ENCODE results near the gene RNF180. TPM values are rescaled to one million over a fixed set of nuclear protein-coding genes. Genes with fewer than 3 reads are reported as not detected.
A peak's percentile ranks its signal among the peaks of the same experiment; 100 is the strongest.

The RNF180 gene
- total and polyA plus RNA-seq, 10 of the 15 experiments (the other 5 are each of a cell fraction or from before 2014, with no cell fraction given) = 0.16 to 1.2 (median 0.73) TPM

- no TSS peak for BruUV-seq (replicated peaks)
- no peaks in the 10 kb centered on the region for H3K79me2 ChIP-seq (ENCODE audit: control insufficient read depth, insufficient read depth, low read length)
- TF ChIP-seq MLLT1 (IDR thresholded peaks at IDR 0.05) (peak; percentile 82), MXI1 (IDR thresholded peaks at IDR 0.05; ENCODE audit: low read depth, low read length) (0 out of 2 replicates have a peak, but pooled peaks have one; percentile 17), STAT1 (conservative IDR thresholded peaks at IDR 0.05) (no peak)
- TF ChIP-seq, protein P1, sequence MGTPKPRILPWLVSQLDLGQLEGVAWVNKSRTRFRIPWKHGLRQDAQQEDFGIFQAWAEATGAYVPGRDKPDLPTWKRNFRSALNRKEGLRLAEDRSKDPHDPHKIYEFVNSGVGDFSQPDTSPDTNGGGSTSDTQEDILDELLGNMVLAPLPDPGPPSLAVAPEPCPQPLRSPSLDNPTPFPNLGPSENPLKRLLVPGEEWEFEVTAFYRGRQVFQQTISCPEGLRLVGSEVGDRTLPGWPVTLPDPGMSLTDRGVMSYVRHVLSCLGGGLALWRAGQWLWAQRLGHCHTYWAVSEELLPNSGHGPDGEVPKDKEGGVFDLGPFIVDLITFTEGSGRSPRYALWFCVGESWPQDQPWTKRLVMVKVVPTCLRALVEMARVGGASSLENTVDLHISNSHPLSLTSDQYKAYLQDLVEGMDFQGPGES (IDR thresholded peaks at IDR 0.05) = no peak
- in situ Hi-C loops (cut with MboI) (no loop called here), intact Hi-C loops (cut with micrococcal nuclease; ENCODE audit: unreplicated experiment) (no loop called here)
- H3K27ac ChIP-seq (ENCODE audit: control insufficient read depth, insufficient read depth) = no peak overlapping the region
- DNase-seq (ENCODE audit: low read depth, low spot score) (no peak), ATAC-seq (peak; percentile 3), FAIRE-seq (no peak)
- peaks cover 0 to 13% of the 10 kb centered on the region in 2 experiments for H3K27me3 ChIP-seq (replicated peaks in 1 of 2; ENCODE audit: control insufficient read depth in 2 of 2, insufficient read depth in 2 of 2, low read length in 1 of 2)
- CTCF ChIA-PET = interaction anchor here (0.9 to 2.5 kb wide), 5 partner anchors 8 to 40 kb away, joined by 3 to 13 read pairs (median 5); no protein-coding TSS in a partner anchor
- H2AFZ ChIP-seq (ENCODE audit: control insufficient read depth, low read depth, low read length) = no peak overlapping the region
- no peaks in the 10 kb centered on the region for H4K20me1 ChIP-seq (ENCODE audit: control insufficient read depth, insufficient read depth)
- SMC1A ChIA-PET (ENCODE audit: uncharacterized antibody, unreplicated experiment) = interaction anchor here (0.8 to 3.2 kb wide), 7 partner anchors 10 to 43 kb away, joined by 3 to 15 read pairs (median 7); no protein-coding TSS in a partner anchor
- no peaks in the 10 kb centered on the region; the same call in 2 of the 3 replicates for H3K9me3 ChIP-seq (replicated peaks; ENCODE audit: control insufficient read depth, insufficient read depth, low read length)
- POLR2A ChIA-PET = interaction anchor here (0.6 to 4.1 kb wide), 6 partner anchors 11 to 1385 kb away, joined by 3 to 27 read pairs (median 4); no protein-coding TSS in a partner anchor
- no peaks in the 10 kb centered on the region for H3K4me1 ChIP-seq (ENCODE audit: control insufficient read depth, insufficient read depth, low read length)
- no peak overlapping the region for H3K4me3 ChIP-seq
- 26% methylated on average over 18 of the region's 23 CpGs for WGBS (ENCODE audit: insufficient coverage, insufficient replicate concordance, low lambda C conversion rate, missing lambda C conversion rate)
- no peak overlapping the region for H3K9ac ChIP-seq (ENCODE audit: control insufficient read depth, insufficient read depth, low read length)
- no peaks in the 10 kb centered on the region for H3K36me3 ChIP-seq (ENCODE audit: control insufficient read depth in 2 of 2, insufficient read depth in 2 of 2, low read length in 1 of 2)
- RAD21 ChIA-PET (ENCODE audit: unreplicated experiment) = interaction anchor here (0.7 to 3.7 kb wide), 6 partner anchors 11 to 40 kb away, joined by 3 to 12 read pairs (median 4); no protein-coding TSS in a partner anchor
- H3K4me2 ChIP-seq (ENCODE audit: control insufficient read depth, insufficient read depth) = no peak overlapping the region
Observed at GRCh38 chr5:64166201-64166959, 737 bp downstream of the RNF180 start.
